ENCODE results near the gene HOOK2.
A peak's percentile ranks its signal among the peaks of the same experiment; 100 is the strongest.
"Not testable (repeated sequence)": the region's sequence is repeated elsewhere in the genome, so short reads cannot be mapped to it uniquely, and the experiment has no call there.

Gene HOOK2, protein sequence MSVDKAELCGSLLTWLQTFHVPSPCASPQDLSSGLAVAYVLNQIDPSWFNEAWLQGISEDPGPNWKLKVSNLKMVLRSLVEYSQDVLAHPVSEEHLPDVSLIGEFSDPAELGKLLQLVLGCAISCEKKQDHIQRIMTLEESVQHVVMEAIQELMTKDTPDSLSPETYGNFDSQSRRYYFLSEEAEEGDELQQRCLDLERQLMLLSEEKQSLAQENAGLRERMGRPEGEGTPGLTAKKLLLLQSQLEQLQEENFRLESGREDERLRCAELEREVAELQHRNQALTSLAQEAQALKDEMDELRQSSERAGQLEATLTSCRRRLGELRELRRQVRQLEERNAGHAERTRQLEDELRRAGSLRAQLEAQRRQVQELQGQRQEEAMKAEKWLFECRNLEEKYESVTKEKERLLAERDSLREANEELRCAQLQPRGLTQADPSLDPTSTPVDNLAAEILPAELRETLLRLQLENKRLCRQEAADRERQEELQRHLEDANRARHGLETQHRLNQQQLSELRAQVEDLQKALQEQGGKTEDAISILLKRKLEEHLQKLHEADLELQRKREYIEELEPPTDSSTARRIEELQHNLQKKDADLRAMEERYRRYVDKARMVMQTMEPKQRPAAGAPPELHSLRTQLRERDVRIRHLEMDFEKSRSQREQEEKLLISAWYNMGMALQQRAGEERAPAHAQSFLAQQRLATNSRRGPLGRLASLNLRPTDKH

DNA sequence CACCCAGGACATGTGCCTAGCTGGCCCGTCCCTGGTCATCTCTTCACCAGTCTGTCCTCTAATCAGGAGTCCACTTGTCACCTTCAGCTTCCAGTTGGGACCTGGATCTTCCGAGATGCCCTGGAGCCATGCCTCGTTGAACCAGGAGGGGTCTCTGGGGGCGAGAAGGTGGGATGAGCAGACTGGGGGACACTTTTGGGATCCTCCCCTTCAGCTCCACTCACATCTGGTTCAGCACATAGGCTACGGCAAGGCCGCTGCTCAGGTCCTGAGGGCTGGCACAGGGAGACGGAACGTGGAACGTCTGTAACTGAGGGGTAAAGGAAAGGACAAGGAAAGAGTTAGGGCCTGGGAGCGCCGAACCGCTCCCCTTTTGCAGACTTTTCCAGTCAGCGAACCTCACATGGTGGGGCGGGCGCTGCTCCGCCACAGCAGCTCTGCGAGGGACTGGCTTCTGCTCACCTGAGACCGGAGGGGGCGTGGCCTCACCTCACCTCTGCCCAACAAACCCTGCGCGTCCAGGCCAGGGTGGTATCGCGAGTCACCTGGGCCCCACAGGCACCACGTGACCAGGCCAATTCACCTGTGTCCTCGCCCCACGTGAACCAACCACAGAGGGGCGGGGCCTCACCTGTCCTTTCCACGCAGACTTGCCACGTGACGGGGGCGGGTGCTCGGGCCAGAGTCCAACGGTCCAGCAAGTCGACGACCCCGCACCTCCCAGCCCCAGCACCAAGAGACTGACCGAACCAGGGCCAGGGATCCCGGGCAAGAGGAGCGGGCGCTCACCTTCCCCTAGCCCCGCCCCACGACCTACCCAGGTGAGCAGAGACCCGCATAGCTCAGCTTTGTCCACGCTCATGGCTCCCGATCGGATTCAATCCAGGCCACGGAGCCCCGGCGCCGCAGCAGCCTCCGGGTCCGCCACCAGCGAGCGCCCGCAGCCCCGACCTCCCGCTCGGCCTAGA lies at the start of gene HOOK2:
Gene HOOK2, minus strand, starts transcription at position 965 of the 968 bp plus-strand sequence. Its CDS starts 103 bp downstream, at position 862.
- DNase-seq: no peak

DNA sequence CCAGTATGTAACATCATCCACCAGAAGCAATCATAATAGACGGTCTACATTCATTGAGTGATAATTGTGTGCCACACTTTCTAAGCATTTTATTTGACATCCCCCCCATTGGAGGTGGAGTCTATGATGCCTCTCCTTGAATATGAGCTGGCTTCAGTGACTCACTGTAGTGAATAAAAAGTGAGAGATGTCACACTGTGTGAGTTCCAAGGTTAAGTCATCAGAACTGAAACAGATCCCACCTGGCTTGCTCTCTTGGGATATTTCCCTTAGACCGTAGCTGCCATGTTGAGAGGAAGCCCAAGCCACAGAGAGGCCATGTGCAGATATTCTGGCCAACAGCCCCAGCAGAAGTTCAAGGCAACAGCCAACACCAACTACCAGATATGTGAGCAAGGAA lies 46.4 kb upstream of the HOOK2 start:
- DNase-seq: no peak

DNA sequence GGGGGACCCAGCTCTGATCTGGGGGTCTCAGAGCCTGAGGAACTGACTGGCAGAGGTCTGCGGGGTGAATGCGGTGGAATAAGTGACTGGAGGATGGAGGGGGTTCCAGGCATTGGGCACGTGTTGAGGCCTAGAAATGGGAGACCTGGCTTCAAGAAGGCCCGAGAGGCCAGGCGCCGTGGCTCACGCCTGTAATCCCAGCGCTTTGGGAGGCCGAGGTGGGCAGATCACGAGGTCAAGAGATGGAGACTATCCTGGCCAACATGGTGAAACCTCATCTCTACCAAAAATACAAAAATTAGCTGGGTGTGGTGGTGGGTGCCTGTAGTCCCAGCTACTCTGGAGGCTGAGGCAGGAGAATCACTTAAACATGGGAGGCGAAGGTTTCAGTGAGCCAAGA lies 42.5 kb upstream of the HOOK2 start:
- not testable (repeated sequence) for DNase-seq

DNA sequence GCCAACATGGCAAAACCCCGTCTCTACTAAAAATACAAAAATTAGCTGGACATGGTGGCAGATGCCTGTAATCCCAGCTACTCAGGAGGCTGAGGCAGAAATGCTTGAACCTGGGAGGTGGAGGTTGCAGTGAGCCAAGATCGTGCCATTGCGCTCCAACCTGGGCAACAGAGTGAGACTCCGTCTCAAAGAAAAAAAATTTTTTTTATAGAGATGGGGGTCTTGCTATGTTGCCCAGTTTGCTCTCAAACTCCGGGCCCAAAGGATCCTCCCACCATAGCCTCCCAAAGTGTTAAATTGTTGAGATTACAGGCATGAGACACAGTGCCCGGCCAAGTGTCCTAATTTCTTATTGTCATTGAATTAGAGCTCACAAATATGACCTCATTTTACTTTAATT lies 41.8 kb upstream of the HOOK2 start:
- DNase-seq: not testable (repeated sequence)

DNA sequence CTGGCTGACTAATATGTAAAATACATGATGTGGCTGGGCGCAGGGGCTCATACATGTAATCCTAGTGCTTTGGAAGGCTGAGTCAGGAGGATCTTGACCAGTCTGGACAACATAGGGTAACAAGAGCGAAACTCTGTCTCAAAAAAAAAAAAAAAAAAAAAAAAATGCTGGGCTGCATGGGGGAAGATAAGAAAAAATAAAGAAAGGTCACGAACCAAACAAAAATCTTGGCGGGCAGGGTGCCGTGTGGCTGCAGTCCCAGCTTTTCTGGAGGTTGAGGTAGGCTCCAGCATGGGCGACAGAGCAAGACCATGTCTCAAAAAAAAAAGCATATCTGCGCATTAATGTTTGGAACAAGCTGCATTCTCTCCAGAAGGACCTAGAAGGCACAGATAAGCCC lies 39.7 kb upstream of the HOOK2 start:
- no peak for DNase-seq

DNA sequence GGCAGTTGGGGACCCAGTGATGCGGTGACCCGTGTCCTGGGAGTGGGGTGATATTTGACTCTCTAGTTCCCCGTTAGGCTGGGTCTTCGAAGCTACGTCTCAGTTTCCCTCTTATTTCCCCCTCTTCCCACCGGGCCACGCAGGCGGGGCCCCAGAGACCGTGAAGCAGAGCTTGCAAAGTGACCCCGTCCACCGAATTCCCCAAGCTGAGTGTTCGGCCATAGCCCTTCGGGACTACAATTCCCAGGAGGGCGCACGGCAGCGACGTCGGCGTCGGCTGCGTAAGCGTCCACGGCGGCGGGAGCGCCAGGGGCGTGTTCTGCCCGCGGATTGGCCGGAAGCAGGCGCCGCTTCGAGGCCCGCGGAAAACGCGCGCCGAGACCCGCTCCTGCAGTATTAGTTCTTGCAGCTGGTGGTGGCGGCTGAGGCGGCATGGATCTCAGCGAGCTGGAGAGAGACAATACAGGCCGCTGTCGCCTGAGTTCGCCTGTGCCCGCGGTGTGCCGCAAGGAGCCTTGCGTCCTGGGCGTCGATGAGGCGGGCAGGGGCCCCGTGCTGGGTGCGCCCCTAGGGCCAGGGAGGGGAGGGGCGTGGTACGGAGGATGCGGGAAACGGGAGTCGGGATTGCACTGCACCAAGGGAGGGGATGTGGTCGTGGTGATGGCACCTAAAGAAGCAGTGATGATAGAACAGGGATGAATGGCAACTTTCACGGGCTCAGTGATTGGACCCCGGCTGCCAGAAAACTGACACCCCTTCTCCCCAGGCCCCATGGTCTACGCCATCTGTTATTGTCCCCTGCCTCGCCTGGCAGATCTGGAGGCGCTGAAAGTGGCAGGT lies 31.1 kb upstream of the HOOK2 start, which contains the start of gene RNASEH2A:
Gene RNASEH2A, plus strand, starts transcription at position 343 of the 840 bp plus-strand sequence. Its CDS starts 90 bp downstream, at position 433.
- DNase-seq: peak; percentile 94

DNA sequence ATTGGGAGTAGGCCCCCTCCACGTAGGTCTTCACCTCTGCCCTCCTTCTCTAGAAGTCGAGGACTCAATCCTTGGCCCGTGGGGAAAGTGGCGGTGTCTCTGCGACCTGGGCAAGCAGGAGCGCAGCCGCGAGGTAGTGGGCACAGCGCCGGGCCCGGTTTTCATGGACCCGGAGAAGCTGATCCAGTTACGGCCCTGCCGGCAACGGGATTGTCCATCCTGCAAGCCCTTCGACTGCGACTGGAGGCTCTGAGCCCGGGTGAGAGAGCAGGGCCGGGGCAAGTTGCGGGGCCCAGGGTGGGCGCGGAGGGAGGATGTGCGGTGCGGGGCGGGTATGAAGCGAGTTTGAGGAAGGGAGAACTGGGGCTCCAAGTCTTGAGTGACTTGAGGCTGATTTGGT lies 28.7 kb upstream of the HOOK2 start:
- no peak for DNase-seq

DNA sequence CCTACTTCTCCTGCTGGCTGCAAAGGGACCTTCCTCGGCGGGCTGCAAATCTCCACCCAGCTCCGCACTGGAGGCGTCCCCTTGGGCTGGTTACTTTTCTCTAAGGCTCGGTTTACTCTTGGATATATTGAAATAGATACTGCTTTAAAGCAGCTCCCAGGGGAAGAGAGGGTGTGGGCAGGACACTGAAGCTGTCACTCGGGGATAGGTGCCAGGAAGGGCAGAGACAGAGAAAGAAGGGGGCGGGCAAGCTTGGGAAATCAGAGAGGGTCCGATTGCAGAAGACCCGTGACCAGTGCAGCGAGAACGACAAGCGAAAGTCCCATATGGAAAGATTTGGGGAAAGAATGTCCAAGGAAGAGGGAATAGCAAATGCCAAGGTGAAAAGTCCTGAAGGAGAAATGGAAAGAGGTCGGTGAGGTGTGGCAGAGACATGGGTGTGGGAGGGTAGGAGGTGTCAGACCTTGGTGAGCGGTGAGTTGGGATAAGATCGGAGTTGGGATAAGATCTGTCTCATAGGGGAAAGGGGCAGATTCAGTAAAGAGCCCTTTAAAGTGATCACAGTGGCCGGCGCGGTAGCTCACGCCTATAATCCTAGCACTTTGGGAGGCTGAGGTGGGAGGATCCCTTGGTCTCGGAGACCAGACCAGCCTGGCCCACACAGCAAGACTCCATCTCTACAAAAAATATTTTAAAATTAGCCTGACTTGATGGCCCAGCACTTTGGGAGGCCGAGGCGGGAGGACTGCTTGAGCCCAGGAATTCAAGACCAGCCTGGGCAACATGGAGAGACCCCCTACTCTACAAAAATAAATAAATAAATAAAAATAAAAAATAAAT lies 27.1 kb upstream of the HOOK2 start:
- no peak for DNase-seq

DNA sequence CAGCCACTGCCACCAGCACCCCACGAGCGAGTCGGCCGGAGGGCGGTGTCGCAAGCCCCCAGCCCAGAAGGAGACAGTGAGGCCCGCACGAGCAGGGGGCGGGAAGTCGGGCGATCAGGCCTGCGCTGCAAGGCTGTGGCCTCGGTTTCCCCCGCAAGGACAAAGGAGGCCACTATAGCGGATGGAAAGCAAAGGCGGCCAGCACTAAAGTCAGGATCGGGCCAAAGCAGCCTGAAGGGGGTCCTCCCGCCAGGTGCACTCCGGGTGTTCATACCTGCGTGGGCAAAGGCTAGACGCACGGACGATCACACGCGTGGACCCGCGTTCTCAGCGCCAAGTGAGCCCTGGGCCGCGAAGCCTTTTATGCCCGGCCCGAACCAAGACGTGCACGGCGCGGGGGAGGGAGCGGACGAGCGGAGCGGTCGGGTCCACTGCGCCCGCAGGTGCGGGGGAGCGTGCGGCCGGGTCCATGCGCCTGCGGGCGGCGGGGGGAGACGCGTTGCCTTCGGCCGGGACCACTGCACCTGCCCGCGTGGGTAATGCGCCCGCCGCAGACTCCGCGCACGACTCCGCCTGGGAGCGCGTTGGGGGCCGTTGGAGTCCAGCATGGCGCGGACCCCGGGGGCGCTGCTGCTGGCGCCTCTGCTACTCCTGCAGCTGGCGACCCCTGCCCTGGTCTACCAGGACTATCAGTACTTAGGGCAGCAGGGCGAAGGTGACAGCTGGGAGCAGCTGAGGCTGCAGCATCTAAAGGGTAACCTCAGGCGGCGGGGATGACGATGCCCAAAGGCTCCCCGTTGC lies 26.3 kb upstream of the HOOK2 start, which contains the start of the genes PRDX2 and THSD8:
Gene PRDX2, minus strand, starts transcription at position 335 of the 801 bp plus-strand sequence. CDS start 539 bp downstream, outside the sequence.
Gene THSD8, plus strand, starts transcription at position 604 of the 801 bp plus-strand sequence. Its CDS starts 3 bp downstream, at position 607.
- peak; percentile 88 for DNase-seq

DNA sequence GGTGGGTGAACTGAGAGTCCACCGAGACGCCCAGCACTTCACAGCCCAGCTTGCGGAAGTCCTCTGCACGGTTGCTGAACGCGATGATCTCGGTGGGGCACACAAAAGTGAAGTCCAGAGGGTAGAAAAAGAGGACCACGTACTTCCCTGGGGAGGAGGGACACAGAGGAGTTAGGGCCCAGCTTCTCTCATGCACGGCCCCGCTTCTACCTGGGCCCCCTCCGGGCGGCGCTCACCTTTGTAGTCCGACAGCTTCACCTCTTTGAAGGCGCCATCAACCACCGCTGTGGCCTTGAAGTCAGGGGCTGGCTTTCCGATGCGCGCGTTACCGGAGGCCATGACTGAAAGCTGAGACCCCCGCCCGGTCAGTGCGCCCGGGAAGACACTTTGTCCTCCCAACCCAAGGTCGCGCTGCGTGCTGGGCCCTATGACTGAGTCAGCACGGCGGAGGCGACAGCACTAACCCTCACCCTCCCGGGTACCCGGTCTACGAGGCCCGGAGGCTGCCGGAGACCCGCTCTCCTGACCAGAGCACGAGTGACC lies 25.6 kb upstream of the HOOK2 start:
- peak; percentile 24 for DNase-seq

DNA sequence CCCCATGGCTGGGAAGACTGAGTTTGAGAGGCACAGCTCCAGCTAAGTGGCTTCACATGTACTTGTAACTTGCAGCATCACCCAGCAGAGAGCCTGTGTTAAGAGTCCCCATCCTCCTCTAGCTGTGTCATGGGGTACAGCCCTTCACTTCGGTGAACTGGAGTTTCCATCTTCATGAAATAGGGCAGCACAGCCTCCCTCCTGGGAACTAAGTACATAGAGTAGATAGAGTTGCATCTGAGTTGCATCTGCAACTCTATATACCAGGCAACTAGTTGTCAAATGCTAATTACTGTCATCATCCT lies 25.1 kb upstream of the HOOK2 start:
- no peak for DNase-seq

DNA sequence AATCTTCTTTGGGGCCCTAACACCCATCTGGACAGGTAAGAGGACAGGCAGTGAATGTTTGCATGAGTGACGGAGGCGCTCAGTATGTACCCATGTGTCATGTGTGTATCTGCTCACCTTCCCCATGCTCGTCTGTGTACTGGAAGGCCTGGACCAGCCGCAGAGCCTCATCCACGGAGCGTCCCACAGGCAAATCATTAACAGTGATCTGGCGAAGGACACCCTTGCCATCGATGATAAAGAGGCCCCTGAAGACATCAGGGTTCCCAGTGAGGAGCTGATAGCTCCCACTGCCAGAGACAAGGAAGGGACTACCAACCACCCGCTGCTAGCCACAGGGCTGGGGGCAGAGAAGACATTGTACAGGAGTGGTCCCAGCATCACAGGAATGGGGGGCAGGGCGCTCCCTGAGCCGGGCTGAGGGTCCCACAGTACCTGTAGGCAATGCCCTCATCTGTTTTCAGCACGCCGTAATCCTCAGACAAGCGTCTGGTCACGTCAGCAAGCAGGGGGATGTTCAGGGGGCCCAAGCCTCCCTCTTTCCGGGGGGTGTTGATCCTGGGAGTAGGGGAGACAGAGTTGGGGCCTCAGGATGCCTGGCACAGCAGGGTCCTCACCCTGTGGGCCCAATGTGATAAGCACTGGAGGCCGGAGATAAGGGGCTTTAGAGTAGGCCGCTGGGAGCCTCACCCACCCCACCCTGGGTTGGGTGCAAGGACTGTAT lies 24.6 kb upstream of the HOOK2 start:
- no peak for DNase-seq

DNA sequence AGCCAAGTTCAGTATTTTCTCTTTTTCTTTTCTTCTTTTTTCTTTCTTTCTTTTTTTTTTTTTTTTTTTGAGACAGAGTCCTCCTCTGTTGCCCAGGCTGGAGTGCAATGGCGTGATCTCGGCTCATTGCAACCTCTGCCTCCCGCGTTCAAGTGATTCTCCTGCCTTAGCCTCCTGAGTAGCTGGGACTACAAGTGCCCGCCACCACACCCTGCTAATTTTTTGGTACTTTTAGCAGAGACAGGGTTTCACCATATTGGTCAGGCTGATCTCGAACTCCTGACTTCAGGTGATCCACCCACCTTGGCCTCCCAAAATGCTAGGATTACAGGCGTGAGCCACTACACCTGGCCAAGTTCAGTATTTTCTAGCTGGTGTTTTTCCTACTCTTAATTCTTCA lies 22.3 kb upstream of the HOOK2 start:
- DNase-seq: not testable (repeated sequence)

DNA sequence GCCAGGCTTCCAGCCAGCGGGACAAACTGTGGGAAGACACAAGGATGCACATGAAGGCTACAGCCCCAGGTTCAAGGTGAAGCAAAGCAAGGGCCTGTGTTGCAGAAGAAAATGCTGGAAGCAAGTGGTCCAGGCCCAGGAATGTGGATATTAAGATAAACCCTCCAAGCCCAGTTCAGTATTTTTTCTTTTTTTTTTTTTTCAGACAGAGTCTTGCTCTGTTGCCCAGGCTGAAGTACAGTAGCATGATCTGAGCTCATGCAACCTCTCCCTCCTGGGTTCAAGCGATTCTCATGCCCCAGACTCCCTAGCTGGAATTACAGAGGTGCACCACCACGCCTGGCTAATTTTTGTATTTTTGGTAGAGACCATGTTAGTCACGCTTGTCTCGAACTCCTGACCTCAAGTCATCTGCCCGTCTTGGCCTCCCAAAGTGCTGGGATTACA lies 21.8 kb upstream of the HOOK2 start:
- no peak for DNase-seq

DNA sequence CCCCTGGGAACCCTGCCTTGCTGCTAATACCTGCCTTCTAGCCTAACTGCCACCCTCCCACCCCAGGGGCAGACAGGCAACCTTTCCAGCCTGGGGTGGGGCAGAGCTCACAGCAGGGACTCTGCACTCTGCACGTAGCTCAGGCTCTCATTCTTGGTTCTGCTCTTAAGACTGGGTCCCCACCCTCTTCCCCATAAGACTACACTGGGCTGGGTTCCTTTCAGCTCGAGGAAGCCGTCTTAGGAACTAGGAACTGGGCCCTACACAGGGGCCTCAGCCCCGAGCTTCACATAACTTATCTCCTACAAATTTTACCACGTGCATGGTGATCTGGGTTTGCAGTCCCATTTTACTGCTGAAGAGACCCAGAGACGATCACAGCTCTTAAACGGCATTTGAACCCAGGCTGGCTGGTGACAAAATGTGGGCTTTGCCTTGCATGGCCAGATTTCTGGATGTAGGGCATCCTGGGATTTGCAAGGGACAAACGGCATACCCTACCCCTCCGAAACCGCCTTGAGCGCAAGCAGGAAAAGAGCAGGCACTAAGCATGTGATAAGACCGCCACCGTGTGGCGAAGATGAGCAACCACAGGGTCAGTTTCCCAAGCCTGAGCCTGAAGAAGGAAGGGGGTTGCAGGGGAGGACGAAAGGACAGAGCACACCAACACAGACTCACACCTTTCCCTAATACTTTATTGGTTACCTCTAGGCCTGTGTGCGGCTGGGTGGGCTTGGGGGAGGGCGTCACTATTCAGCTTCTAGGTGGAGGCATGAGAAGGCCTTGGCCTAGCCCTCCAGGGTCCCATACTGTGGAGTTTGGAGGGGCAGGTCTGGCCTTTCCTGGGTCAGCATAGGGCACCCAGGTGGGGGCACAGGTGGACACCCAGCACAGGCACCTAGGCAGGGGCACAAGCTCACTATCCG lies 21.1 kb upstream of the HOOK2 start:
- DNase-seq: peak; percentile 87

DNA sequence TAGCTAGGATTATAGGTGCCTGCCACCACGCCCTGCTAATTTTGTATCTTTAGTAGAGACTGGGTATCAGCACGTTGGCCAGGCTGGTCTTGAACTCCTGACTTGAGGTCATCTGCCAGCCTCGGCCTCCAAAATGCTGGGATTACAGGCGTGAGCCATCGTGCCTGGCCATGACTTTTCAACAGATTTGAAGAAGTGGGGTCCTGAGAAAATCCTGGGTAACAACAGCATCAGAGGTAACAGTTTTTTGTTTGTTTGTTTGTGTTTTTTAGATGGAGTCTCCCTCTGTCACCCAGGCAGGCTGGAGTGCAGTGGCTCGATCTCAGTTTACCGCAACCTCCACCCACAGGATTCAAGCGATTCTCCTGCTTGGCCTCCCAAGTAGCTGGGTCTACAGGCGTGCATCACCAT lies 19.6 kb upstream of the HOOK2 start:
- no peak for DNase-seq

DNA sequence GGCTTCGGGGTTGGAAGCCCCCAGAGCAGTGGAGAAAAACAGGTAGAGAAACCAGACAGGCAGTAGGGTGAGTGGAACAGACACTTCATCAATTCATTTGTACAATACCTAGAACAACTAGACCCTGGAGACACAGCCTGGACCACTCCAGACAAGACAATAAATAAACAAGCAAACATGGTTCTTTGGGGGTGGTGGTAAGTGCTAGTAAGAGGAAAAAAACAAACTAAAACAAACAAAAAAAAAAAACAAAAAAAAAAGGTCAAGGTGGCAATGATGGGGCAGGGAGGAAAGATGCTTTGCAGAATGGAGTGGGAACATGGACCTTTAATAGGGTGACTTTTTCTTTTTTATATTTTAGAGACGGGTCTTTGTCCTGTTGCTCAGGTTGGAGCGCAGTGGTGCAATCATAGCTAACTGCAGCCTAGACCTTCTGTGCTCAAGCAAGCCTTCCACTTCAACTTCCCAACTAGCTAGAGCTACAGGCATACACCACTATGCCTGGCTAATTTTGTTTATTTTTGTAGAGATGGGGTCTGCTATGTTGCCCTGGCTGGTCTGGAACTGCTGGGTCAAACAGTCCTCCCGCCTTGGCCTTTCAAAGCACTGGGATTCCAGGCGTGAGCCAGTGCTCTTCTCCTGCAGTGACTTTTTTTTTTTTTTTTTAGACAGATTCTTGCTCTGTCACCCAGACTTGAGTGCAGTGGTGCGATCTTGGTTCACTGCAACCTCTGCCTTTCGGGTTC lies 19.0 kb upstream of the HOOK2 start:
- DNase-seq: peak; percentile 26

Measured in activated CD4-positive, alpha-beta T cell treated with anti-CD3 and anti-CD28 coated beads, Interleukin-10, Interleukin-2, amounts not matched to agents 100 ng/mL and 50 ng/mL, durations not matched to agents 16 hours and 8 hours (primary cell).